Measurements from ENCODE around the gene CIDEC. TPM values are rescaled to one million over a fixed set of nuclear protein-coding genes. Genes with fewer than 3 reads are reported as not detected.
A peak's percentile ranks its signal among the peaks of the same experiment; 100 is the strongest.
"Not testable (repeated sequence)": the region's sequence is repeated elsewhere in the genome, so short reads cannot be mapped to it uniquely, and the experiment has no call there.

CIDEC gene
- total and polyA plus RNA-seq, 8 donors: 0.16 to 11.5 (median 1.1) TPM; not detected in 1

DNA sequence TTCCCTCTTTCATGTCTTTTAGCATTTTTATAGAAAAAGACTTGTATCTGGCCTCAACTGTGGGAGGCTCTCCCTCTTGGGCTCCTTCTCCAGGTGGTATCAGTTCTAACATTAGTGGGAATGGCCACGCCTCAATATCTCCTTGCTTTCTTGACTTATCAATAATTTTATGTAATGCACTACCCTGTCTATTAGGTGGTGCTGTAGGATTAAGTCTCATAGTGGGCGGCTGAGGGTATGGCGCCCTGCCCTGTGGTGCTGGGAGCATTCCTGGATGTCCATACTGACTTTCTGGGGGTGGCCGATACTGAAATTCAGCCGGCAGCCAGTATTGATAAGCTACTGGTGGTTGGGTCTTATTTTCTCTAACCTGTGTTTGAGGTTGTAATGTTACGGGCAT lies 27.5 kb downstream of the CIDEC start:
- ATAC-seq (no peak), FAIRE-seq (no peak), DNase-seq (no peak)
- no peaks in the 10 kb centered on the region for H3K27me3 ChIP-seq
- 74 to 94% methylated on average over 6 of the region's 6 CpGs for WGBS, 2 donors
- no peak overlapping the region for H3K4me3 ChIP-seq
- TF ChIP-seq, protein P1, sequence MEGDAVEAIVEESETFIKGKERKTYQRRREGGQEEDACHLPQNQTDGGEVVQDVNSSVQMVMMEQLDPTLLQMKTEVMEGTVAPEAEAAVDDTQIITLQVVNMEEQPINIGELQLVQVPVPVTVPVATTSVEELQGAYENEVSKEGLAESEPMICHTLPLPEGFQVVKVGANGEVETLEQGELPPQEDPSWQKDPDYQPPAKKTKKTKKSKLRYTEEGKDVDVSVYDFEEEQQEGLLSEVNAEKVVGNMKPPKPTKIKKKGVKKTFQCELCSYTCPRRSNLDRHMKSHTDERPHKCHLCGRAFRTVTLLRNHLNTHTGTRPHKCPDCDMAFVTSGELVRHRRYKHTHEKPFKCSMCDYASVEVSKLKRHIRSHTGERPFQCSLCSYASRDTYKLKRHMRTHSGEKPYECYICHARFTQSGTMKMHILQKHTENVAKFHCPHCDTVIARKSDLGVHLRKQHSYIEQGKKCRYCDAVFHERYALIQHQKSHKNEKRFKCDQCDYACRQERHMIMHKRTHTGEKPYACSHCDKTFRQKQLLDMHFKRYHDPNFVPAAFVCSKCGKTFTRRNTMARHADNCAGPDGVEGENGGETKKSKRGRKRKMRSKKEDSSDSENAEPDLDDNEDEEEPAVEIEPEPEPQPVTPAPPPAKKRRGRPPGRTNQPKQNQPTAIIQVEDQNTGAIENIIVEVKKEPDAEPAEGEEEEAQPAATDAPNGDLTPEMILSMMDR (IDR thresholded peaks at IDR 0.05): no peak
- no peaks in the 10 kb centered on the region for H3K36me3 ChIP-seq
- intact Hi-C loops (cut with DNase I): no loop called here
- no peaks in the 10 kb centered on the region for H3K9me3 ChIP-seq
- H3K27ac ChIP-seq: no peak overlapping the region
- no peaks in the 10 kb centered on the region for H3K4me1 ChIP-seq

DNA sequence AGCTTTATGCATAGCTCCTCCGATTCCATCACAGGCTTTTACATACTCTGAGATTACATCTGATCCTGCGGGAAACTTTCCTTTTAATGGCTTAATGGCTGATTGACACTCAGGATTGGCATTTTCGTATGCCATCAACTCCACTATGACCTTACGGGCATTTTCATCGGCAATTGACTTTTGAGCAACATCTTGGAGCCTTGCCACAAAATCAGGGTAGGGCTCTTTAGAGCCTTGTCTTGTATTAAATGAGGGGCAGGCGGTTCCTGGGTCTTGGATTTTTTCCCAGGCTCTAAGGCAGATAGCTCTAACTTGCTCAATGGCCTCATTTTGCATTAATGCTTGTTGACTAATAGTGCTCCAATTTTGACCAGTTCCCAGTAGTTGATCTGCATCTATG lies 28.1 kb downstream of the CIDEC start:
- H3K4me1 ChIP-seq; intact Hi-C loops (cut with DNase I); ATAC-seq; H3K27ac ChIP-seq; H3K36me3 ChIP-seq; DNase-seq; H3K4me3 ChIP-seq; FAIRE-seq; H3K27me3 ChIP-seq; H3K9me3 ChIP-seq: not testable (repeated sequence)
- WGBS, 2 donors: 40 to 51% methylated on average over 6 of the region's 6 CpGs

DNA sequence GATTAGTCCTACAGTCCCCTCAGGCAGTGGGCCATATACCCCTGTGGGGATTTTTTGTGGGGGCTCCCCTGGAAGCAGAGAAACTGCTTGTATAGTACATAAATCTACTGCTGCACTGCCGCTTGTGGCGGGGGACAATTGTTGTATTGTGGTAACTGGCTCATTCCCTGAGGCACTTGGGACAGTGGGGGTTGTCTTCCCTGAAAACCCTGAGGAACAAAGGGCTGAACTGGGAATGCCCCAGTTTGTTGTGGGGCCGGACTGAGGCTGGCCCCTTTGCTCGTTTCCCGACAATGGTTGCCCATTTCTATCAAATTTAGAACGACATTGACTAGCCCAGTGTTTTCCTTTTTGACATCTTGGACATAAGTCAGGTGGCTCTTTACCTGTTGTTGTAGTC lies 28.7 kb downstream of the CIDEC start:
- WGBS, 2 donors: 69 to 79% methylated on average over 6 of the region's 6 CpGs
- ATAC-seq; H3K36me3 ChIP-seq; DNase-seq; FAIRE-seq; H3K27me3 ChIP-seq; H3K9me3 ChIP-seq; H3K4me3 ChIP-seq; H3K4me1 ChIP-seq; intact Hi-C loops (cut with DNase I); H3K27ac ChIP-seq: not testable (repeated sequence)

DNA sequence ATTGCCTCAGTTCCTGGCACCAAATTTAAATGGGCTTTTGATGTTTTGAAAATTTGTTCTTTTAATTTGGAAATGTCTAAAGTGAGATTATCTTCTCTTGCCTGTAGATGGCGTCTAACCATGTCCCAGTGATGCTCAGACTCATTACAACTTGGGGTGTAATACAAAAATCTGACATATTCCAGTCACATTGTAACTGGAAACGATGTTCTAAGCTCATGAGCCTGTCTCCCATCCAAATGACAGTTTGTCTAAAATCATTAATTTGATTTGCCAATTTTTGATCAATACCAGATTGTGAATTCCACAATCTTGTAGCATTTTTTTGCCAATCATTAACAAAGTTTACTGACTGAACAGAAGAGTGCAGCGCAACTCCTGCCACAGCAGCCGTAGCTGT lies 31.2 kb downstream of the CIDEC start:
- intact Hi-C loops (cut with DNase I); H3K4me3 ChIP-seq; FAIRE-seq: not testable (repeated sequence)

DNA sequence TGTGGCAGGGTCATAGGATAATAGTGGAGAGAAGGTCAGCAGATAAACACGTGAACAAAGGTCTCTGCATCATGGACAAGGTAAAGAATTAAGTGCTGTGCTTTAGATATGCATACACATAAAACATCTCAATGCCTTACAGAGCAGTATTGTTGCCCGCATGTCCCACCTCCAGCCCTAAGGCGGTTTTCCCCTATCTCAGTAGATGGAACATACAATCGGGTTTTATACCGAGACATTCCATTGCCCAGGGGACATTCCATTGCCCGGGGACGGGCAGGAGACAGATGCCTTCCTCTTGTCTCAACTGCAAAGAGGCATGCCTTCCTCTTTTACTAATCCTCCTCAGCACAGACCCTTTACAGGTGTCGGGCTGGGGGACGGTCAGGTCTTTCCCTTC lies 32.2 kb downstream of the CIDEC start:
- WGBS, 2 donors: 38 to 50% methylated on average over 7 to 9 of the region's 9 CpGs
- H3K27me3 ChIP-seq; H3K36me3 ChIP-seq; intact Hi-C loops (cut with DNase I); H3K4me3 ChIP-seq; DNase-seq; H3K9me3 ChIP-seq; ATAC-seq; H3K4me1 ChIP-seq; H3K27ac ChIP-seq; FAIRE-seq: not testable (repeated sequence)

More for the DNA sequence above, 31.2 kb downstream of the CIDEC start:
- not testable (repeated sequence) for H3K4me1 ChIP-seq, ATAC-seq, H3K9me3 ChIP-seq, H3K27ac ChIP-seq, H3K27me3 ChIP-seq, H3K36me3 ChIP-seq, DNase-seq
- WGBS, 2 donors: 12% methylated on average over 4 of the region's 4 CpGs
- TF ChIP-seq, protein P1 (IDR thresholded peaks at IDR 0.05): peak in 3 of 4 donors; percentile 15 to 45 (median 36)

DNA sequence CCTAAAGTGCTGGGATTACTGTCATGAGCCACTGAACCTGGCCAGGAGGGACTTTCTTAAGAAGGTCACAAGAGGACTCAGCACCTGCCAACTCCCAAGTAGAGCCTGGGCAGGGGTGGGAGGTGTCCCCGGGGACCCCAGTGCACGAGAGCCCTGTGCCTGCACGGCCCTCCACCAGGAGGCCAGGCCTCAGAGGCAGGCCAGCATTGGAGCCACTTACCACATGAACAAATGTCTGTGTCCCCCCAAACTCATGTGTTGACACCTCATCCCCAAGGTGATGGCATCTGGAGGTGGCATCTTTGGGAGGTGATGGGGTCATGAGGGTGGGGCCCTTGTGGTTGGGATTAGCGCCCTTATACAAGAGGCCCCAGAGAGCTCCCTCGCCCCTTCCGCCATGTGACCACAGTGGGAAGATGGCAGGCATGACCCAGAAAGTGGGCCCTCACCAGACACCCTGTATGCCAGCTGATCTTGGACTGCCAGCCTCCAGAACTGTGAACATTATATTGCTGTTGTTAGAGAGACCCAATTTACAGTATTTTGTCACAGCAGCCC lies 33.0 kb downstream of the CIDEC start:
- 88 to 94% methylated on average over 6 of the region's 6 CpGs for WGBS, 2 donors
- H3K27ac ChIP-seq: no peak overlapping the region
- no peak for FAIRE-seq
- H3K27me3 ChIP-seq: no peaks in the 10 kb centered on the region
- no peak for ATAC-seq
- peaks cover 0 to 7% (median 5%) of the 10 kb centered on the region in 3 donors for H3K4me1 ChIP-seq
- no peak overlapping the region for H3K4me3 ChIP-seq
- intact Hi-C loops (cut with DNase I): no loop called here
- DNase-seq: peak in 1 of 6 donors; percentile 53
- H3K9me3 ChIP-seq: no peaks in the 10 kb centered on the region
- TF ChIP-seq, protein P1 (IDR thresholded peaks at IDR 0.05): no peak
- H3K36me3 ChIP-seq: no peaks in the 10 kb centered on the region

Data from pancreas (tissue), 10 donors.